HK-2 (cell line): ENCODE results near the gene FOXP1.

ENCODE experiments used
- DNase-seq: peaks from one replicate; pipeline ENCODE4 v3.0.0-alpha.2; 2018; ENCODE audit not compliant: unreplicated experiment

The FOXP1 gene

DNA sequence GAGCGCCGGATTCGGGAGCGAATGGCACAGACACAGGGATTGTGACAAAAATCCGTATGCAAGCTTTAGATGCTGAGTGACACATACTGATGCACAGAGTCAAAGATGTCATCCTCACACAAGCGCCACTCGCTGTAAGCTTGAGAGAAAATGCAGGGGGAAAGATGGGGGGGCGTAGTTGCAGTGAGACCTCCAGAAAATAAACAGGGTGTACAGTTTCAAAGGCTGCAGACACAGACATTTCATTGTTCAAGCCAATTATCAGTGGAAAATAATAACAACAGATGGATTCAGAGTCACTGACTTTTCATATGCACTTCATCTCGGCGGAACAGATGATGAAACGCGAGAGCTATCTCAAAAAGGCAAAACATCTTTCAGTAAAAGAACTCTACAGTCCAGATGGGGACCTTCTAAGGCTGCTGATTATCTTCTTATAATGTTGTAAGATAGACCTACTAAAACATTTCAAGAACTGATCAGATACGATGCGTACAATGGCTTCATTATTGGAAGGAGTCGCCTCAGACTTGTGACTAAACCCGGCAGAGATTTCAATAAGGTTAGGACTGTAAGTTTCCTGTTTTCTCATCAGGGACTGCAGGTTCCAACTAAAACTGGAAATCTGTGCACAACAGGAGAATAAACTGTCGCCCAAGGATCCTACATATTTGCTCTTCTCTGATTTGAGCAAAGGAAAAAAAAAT, 275.4 kb downstream of the FOXP1 start:
- no peak for DNase-seq

DNA sequence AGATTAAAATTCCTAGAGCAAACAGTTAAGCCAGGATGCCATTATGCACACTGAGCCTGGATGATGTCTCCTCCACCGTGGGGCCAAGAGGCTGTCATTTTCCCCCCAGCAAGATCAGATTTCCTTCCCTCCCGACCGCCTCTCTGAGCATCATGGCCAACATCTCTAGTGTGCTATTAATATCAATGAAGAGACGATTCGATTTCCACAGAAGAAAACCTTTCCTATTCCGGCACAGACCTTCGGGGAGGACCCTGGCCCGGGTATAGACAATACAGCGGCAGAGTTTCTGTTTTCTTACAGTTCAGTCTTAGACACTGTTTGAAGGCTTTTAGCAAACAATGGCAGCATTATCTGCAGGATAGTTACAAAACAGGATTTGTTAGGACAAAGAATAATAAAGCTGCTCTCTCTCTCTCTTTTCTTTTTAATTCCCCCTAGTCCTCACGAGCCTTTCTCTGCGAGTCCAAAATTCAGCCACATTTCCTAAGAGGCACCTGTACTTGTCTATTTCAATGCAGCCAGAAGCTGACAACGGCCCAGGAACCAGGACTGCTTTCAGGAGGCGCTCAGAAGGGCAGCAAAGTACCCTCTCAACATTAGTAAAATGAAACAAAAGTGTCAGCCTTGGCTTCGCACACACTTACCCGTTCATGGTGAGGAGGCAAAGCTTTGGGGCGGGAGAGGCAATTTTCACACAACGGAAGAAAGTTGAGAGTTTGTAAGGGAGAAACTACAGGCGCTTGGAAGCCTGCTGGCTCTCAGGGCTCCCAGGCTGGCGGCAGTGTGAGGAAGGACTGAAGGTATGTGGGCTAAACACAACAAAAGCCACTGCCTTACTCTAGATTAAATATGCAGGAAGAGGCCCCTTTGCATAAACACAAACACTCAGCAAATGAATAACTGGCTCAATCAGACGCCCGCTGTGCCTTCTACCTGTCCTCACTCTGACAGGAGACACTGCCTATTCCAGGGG, 278.0 kb downstream of the FOXP1 start:
- no peak for DNase-seq

DNA sequence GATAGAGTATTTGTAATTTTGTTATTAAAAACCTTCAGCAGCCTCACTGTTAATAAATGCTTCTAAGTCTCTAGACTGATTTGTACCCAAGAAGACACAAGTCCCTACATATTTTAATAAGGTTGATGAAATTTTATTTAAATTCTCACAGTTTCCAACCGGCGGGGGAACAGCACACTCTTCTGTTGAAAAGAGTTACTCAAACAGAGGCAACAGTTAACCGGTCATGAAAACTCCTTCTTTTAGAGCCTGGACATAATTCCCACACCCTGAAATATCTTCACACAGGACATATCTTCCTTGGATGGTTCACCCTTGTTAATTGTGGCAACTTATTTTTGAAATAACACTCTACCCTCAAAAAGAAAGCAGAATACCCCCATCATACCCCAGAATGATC, 278.8 kb downstream of the FOXP1 start:
- DNase-seq = no peak

DNA sequence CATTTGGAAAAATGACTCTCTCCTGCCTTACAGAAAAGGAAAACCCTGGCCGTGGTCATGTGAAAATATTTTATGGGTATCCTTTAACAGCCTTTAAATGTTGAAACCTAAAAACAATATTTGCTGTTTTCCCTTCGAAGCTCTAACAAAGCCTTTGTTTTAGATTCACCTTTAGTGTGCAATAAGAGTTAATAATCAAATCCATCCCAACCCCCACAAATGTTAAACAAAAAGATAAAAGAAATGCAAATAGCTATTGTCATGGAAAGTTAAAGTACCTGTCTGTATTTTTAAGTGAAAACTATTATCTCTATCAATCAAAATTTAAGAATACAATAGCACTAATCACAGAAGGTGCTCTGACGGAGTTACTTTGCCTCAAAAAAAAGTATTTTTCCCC, 279.3 kb downstream of the FOXP1 start:
- DNase-seq = no peak

DNA sequence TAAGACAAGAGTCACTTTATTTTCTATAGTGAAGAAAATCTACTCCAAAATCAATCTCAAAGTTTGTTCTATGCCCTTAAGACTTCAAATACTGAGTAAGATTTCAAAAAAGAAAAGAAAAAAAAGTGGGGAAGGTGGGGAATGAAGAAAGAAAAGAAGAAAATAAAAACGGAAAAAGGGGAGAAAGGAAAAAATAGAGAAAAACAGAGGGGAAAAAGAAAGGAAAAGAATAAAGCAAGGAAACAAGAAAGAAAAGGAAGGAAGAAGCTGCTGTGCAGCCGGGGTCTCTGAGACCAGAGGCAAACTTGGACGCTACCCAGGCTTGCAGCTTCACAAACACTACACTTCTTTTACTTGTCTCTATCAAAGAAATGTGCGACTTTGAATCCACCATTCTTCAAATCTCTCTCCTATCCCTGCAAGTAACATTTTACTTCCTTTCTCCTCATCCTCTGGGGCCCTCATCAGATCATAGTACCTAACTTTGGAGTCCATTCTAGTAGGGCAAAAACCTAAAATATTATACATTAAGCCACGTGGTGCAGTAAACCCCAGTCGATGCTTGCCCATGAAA, 279.8 kb downstream of the FOXP1 start:
- DNase-seq = no peak

DNA sequence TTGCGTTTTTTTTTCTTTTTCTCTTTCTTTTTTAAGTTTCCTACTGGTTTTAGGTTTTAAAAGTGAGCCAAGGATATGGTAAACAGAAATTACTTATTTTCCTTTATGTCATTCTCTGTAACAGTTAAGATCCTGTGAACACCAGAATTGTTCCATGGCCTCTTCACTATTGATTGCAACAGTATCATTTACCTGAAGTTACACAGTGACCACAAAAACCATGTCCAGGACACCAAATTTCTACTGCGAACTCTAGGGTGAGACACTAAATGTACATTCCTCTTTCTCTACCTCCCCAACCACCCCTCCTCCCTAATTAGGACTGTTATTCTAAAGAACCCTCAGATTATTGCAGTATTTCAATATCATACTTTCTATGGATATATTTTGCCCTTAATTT, 280.9 kb downstream of the FOXP1 start:
- no peak for DNase-seq

DNA sequence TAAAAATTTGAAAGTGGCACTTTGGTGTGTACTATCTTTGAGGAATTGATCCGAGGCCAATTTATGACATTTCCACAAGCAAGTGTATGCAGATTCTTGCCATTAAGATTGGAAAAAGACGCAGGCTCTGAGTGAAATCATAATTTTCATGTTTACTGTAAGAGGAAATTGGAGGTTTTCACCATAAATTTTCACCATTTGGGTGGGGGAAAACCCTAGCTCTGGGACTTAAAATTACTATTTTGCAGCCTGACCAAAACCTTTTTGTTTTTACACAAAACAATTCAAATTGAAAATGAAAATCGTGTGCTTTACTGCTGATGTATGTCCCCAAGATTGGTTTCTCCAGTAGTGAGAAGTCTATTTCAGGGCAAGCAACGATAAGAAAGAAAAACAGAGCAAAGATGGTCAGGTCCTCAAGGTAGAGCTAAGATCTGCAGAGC, 282.6 kb downstream of the FOXP1 start:
- no peak for DNase-seq

DNA sequence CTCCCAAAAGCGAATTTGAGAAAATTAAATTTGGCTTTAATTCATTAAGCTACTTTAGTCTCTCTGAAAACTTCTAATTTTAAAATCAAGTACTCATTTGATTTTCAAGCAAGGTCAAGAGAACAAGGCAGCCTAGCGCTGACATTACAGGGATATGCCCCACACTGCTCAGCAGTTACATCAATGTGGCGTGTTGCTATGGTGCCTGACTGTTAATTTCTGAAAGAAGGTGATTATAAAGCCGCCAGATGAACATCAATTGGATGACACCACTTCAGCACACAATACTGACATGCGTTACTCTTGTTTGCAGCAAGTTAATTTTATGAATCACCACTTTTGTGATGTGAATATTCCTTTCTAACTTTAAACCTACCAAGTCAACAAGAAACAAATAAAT, 284.4 kb downstream of the FOXP1 start:
- DNase-seq = no peak

DNA sequence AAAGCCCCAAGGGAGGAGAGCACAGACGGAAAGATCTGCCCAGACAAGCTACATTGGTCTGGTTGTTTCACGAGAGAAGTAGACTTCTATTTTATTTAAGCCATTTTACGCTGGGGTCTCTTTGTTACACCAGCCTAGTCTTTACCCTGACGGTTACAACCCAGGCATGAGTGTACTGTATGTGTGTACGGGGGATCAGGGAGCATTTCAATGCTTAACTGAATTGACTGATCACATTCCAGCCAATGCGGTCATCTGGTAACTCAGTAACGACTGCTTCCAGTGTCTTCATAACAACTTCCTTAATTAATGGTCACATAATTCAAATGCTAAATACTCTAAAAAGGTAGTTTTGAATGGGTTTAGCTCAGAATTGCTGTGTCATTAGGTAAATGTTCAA, 288.6 kb downstream of the FOXP1 start:
- no peak for DNase-seq

DNA sequence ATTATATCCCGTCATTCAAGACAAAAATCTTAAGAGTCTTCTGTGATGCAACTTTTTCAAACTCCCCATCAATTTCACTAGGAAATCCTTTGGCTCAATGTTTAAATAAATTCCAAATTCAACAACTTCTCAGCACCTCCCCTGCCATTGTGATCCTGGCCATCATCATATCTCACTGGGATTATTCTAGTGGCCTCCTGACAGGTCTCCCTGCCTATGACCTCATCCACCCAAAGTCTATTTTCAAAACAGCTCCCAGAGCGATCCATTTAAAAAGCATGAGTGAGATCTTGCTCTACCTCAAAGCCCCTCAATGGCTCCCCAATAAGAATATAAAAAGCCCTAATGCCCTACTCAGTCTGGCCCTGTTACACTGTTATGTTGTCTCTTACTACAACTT, 293.2 kb downstream of the FOXP1 start:
- DNase-seq = no peak

DNA sequence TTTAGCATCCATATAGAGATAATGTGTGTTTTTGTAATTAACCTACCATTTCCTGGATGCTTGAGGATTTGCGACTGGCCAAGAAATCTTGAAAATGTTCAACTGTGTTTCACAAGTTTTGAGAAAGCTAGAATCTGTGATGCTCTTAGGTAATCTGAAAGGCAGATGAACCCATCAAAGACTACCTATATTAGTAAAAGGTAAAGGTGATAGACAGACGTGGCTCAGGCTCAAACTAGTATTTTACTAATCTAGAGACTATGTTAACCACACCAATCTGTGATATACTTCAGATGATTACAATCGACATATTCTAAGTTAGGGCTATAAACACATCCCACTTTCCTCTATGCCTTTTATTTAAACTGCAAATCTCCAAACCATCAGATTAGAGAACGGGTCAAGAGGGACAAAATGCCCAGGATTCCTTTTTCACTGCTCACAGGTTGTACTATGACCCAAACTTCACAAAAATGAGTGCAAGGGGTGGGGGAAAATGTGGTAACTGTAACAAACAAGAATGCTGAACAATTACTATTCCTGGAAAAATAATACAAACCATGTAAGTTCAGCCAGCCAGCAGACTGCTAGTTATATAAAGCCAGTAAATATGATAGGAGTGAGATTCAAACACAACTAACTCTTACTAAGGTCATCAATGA, 295.1 kb downstream of the FOXP1 start:
- no peak for DNase-seq

DNA sequence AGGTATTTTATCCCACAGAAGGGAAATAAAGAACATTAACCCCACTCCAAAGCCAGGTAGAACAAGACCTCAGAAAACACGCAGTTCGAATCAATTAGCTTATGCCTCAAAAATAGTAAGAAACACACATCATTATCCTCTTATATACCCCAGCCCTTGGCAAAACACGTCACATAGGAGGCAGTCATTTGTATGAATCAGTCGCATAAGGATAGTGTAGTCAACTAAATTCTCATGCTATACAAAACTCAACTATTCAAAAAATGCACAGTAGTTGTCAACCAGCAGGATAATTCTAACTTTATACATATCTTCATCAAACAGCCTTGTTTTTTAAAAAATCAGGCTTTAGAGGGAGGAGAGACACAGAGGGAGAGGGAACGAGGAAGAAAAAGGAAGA, 298.4 kb downstream of the FOXP1 start:
- no peak for DNase-seq

DNA sequence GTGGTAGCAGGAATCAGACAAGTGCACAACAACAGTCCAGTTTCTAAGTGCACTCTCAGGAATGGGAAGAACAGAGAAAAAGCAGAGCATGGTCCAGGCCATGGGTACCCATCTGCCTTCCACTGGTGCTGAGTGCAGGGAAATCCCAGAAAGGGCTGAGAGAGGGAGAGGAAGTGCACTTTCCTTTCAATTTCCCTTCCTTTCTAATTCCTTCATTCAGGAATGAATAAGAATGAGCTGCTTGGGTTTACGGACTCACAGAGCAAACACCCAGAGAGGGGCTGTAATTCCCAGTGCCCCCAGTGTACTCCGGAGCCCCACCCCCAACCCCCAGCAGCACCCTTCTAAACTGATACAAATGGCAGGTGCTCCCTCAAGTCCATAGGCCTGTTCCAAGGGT, 300.6 kb downstream of the FOXP1 start:
- DNase-seq = no peak

DNA sequence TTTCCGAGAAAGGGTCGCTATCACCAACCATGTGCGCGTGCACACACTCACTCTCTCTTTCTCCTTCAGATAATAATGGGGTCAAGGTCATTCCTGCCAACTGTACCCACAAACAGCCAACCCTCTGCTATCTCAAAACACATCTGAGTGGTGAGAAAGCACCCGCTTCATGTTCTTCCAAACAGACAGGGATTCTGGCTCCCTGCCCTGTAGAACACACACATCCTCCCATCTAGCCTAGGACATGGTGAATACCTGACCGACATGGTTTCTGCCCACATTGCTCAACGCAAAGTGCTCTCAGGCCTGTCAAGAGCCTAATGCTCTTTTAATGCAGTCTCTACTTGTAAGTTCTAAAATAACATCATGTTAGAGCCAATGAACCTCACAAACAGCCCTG, 302.2 kb downstream of the FOXP1 start:
- DNase-seq = no peak

DNA sequence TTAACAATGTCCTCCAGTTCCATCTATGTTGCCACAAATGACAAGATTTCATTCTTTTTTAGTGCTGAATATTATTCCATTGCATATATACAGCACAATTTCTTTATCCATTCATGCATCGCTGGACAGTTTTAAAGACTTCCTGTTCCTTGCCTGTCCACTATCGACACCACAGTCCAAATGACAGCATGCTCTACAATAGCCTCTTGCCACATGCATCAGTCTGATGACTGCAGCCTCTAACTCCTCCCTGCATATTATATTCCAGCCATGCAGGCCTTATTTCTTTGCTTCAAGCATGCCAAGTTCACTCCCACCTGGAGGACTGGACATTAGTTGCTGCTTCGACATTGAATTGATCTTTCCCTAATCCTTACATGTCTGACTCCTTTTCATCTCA, 306.2 kb downstream of the FOXP1 start:
- no peak for DNase-seq

DNA sequence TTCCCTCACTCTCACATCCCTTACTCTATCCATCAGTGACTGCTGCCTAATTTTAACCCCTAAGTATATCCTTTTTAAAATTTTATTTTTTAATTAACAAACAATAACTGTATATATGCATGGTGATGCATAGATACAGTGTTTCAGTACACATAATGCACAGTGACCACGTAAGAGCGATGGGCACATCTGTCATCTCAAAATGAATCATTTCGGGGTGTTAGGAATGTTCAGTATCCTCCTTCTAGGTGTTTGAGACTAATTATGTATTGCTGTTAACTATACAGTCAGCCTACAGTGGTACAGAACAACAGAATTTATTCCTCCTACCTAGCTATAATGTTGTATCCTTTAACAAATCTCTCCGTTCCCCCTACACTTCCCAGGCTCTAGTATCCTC, 307.0 kb downstream of the FOXP1 start:
- no peak for DNase-seq

DNA sequence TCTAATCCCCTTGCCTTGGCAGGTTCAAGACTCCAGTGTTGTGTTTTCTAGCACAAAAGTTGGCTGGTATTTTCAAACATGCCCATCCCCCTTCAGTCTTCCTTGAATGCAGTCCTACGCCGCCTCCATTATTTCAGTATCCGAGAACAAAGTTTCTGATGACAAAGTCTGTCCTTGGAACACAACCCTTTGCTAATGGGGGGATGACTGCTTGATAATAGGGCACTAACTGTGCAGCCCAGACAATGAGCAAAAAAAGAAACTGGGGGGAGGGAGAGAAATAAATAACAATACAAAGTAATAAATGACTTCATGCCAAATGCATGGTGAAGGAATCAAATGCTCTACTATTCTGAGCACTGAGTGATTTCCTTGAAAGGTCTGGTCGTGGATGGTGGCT, 310.1 kb downstream of the FOXP1 start:
- DNase-seq = no peak

DNA sequence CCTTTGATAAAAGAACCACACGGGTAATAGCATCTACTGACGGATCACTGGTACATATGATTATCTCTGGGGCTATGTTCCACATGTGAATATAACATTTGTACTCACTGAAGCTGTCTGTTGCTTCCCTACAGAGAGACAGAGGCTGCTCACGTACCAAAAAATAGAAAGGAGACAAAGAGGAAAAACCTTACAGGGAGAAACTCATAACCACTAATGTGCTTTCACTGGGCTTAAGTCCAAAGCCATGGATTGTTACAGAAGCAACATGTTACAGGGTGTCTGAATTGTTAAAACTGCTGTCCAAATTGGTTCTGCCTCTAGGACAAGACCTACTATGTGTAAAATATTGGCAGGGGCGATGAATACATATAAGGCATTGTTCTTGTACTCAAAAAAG, 311.9 kb downstream of the FOXP1 start:
- DNase-seq = no peak

DNA sequence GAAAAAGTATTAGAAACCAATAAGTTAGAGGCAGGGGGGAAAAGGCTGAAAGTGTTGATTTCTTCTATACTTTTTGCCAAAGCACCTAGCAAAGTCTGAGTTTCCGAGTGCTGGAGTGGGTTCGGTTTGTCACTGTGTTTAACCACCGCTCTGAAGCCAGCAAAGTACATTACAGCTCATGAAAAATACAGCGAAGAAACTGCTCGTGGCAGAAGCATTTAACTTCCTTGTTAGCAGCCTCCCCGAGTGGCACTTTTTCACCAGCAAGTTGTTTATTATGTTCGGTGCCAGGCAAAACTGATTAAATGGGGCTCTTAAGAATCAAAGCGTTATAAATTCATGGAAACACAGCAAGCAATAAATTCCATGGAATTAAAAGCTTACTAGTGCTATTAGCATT, 313.6 kb downstream of the FOXP1 start:
- DNase-seq = no peak

DNA sequence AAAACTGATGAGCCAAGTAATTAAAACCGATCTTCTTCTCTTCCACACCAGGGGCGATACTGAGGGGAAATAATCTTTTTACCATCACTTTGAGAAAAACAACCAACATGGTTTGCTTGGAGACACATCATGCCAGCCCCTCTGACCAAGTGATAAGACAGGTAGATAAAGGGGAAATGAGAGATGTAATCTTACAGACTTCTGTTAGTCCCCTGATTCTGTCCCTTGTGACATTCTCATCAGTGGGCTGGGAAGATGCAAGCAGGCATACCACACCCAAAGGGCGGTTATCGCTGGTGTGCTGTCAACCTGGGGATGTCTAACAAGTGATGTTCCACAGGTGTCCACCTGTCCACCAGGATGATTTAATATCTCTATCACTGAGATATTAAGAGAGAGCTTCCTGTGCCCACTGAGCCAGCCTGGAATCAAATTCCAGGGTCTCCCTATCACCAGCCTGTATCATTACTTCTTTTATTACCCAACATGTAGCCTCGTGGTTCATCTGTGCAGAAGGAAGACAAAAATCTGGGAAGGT, 315.0 kb downstream of the FOXP1 start:
- DNase-seq = no peak

DNA sequence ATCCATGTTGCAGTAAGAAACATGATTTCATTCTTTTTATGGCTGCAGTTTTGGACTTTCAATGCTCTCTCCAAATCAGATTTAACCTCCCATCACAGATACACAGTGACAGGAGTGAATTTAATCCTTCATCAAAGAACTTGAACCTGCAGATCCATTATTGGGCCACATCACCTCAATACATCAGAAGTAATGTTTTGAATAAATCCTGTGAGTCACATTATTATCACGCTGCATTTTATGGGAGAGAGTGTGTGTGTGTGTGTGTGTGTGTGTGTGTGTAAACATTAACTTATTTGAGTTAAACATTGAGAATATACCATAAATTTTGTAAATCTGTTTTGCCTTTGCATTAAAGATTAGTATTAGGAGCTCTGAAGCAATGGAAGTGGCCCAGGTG, 316.7 kb downstream of the FOXP1 start:
- DNase-seq = no peak

DNA sequence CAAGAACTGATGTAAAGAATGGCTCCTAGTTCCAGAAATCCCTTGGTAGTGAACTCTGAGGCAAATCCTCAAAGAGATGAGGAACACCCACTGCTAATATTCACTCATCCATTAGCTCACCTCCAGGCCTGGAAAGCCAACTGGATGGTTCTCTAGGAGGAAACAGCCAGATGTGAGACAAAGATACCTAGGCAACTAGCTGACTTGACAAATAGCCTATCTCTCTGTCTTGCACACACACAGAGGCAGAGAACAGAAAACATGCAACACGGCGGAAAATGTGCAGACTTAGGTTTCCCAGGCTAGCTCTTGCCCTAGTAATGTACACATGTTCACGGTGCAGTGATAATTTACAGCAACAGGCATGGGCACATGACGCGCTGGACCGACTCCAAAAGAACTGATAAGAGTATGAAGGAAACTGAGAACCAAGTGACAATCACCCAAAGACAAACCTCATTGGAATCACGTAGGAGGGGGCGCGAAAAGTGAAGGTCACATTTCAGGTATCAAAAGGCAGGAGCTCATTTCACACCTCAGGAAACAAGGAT, 318.1 kb downstream of the FOXP1 start:
- no peak for DNase-seq
